GM19025 (cell line): ENCODE data around the gene MAP1LC3C.

ENCODE experiments used
- ATAC-seq: cut with Tn5 transposase; IDR thresholded peaks from one replicate; pipeline ENCODE4 v1.9.1; 2021; ENCODE audit warnings: mild to moderate bottlenecking, low read depth, moderate library complexity; ENCODE audit not compliant: unreplicated experiment

The MAP1LC3C gene

DNA sequence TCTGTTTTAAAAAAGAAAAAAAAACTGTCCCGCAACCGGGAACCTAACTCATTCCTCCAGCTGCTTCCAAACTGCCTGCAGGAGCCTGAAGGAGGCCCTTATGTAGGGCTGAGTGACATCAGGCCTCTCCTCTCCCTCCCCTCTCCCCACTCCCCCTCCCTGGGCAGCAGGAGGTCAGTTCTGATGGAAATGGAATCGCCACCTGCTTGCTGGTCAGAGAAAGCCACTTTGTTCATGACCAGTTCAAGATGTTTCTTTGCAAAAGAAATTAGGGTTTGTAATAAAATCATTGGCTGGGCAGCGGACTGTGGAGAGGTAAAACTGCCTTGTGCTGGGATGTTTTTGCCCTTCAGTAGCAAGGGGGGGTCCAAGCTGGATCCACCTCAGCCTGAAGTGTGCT lies at the start of gene MAP1LC3C:
Gene MAP1LC3C (minus strand): TSS at position 73 of the 400 bp plus-strand sequence. CDS start 90 bp downstream, outside the sequence.
- no peak for ATAC-seq

GRCh38 chr1:242043165-242043564 lies 44.3 kb upstream of the MAP1LC3C start:
- no peak for ATAC-seq

DNA sequence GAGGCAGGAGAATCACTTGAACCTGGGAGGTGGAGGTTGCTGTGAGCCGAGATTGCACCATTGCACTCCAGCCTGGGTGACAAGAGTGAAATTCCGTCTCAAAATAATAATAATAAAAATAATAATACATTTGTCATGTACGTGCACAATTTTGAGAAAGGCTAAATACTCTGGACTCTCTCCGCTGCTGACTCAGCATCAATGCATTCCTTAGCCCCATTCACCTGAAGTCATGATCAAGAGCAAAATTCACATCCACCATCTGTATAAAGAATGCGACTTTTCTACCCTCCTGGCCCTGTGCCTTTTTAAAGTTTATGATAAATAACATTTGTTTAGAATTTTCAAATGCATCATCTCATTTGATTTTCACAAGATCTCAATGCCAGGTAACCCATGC lies 35.5 kb upstream of the MAP1LC3C start:
- no peak for ATAC-seq

DNA sequence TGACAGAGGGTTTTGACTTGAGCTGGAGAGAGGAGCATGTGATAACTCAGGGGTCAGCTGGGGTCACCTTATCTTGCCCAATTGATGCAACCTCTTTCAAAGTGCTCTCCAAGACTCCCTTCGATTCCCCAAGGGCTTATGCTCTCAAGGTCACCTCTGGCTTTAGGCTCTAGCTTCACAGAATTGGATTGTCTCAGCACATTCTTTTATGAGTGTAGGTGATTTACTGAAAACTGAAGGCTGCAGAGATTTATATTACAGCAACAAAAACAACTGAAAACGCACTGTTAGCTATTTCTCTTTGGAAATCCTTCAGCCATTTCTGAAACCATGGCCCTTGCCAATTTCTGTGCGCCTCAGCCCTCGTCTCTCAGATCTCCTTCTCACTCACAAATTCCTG lies 34.5 kb upstream of the MAP1LC3C start:
- ATAC-seq: no peak

DNA sequence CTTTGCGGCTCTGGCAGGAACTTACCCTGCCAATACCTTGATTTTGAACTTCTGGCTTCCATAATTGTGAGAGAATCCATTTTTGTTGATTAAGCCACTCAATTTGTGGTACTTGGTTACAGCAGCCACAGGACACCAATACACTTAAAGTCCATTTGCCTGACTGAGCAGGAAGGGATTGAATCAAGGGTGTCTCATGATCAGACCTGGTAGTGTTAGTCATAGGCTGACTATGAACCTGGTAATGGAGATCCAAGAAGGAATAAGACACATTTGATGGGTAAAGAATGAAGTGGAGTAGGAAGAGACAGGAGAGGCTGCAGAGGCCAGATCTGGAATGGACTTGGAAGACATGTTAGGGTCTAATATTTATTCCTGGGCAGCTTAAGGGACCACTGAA lies 31.2 kb upstream of the MAP1LC3C start:
- no peak for ATAC-seq

GRCh38 chr1:242025681-242026080 lies 26.8 kb upstream of the MAP1LC3C start:
- no peak for ATAC-seq

DNA sequence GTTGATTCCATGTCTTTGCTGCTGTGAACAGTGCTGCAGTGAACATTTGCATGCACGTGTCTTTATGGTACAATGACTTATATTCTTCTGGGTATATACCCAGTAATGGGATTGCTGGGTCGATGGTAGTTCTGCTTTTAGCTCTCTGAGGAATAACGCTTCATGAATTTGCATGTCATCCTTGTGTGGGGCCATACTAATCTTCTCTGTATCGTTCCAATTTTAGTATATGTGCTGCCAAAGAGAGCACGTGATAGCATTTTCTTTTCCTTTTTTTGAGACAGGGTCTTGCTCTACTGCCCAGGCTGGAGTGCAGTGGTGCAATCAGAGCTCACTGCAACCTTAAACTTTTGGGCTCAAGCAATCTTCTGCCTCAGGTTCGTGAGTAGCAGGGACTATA lies 24.9 kb upstream of the MAP1LC3C start:
- no peak for ATAC-seq

- ATAC-seq: no peak
Measured at GRCh38 chr1:242019018-242019417, 20.1 kb upstream of the MAP1LC3C start.

GRCh38 chr1:242017580-242018233 lies 18.8 kb upstream of the MAP1LC3C start:
- ATAC-seq: no peak

GRCh38 chr1:242016479-242016878 lies 17.6 kb upstream of the MAP1LC3C start:
- no peak for ATAC-seq

GRCh38 chr1:242011894-242012660 lies 13.2 kb upstream of the MAP1LC3C start:
- ATAC-seq: no peak

DNA sequence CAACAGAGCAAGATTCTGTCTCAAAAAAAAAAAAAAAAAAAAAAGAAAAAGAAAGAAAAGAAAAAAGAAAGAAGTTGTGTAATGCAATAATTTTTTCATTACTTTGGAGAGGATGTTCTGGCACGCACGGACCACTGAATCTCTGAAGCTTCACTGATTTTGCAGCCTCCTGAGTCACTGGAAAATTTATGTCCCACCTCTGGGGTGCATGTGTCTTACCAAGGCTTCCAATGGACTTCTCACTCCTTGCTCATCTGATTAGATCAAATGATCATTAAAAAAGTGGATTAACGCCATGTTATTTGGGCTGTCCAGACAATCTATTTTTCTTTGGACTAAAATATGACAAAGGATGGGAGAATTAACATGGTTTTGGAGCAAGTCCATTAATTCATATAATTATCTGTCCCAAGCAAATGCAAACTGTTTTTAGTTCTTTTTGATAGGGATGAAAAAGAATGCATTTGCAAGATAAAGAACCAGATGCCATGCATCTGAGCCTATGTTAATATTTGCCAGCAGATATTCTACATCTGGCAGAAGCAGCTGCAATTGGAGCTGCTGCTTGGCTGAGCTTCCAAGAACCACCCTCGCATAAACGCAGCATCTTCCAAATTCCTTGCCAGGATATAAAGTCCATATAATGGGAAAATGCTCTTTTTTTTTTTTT lies 10.1 kb upstream of the MAP1LC3C start:
- no peak for ATAC-seq

GRCh38 chr1:242006976-242007375 lies 8.1 kb upstream of the MAP1LC3C start:
- no peak for ATAC-seq

DNA sequence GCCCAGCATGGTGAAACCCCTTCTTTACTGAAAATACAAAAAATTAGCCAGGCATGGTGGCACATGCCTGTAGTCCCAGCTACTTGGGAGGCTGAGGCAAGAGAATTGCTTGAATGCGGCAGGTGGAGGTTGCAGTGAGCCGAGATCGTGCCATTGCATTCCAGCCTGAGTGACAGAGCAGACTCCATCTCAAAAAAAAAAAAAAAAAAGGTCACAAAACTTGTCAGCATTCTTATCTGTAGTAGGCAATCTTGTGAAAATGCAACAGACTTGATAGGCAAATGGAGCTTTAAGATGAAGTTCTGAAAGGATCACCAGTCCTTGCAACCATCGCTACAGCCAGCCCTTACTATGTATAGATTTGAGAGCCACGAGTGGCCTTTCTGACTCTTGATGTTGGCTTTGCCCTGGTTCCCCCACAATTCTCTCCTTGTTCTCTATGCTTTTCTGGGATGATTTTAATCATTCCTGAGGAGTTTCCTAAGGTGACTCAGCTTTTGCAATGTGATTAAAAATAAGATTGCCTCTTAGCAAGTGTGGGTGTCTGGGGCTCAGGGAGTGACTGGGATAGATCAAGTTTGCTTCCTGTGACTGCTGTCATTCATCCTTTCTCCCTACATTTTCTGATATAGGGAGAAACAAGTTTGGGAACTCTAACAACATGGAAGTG lies 7.1 kb upstream of the MAP1LC3C start:
- ATAC-seq: no peak

DNA sequence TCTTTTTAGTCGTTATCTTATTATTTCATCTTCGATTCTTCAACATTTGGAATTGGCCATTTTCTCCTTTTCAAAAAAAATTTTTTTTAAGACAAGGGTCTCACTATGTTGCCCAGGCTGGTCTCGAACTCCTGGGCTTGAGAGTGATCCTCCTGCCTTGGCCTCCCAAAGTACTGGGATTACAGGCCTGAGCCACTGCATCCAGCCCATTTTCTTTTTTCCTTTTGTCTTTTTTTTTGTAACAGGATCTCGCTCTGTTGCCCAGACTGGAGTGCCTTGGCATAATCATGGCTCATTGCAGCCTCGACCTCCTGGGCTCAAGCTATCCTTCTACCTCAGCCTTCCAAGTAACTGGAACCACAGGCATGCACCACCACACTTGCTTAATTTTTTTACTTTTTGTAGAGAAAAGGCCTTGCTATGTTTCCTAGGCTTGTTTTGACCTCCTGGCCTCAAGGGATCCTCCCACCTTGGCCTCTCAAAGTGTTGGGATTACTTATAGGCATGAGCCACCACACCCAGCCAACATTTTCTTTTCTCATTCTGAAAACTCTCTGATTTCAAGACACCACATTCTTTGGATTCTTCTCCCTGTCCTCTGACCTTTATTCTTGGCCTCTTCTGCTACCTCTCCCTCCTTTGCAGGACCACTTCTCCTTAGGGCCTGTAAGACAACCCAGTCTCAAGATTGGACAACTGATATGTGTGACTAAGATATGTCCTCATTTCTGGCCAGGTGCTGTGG lies 6.0 kb upstream of the MAP1LC3C start:
- no peak for ATAC-seq

GRCh38 chr1:242002510-242002909 lies 3.6 kb upstream of the MAP1LC3C start:
- ATAC-seq: no peak

DNA sequence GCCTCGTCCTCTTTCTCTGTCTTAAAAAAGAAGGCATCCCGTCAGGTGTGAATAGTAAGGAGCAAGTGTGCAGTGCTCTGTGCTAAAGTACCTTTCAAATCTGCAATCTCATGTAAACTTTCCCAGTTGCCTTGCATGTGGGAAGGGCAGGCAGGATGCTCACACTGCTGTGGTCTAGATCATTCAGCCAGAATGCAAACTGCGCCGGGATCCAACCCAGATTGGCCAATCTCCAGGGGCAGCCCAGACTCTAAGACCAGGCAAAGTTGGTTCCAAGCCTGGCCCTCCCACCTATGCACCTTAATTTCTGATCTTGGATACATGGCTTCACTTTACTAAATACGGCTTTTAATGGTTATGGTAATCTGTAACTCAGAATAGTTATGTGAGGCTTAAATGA lies 3.2 kb upstream of the MAP1LC3C start:
- ATAC-seq: no peak

- no peak for ATAC-seq
Measured at GRCh38 chr1:242000434-242000833, 1.5 kb upstream of the MAP1LC3C start.

DNA sequence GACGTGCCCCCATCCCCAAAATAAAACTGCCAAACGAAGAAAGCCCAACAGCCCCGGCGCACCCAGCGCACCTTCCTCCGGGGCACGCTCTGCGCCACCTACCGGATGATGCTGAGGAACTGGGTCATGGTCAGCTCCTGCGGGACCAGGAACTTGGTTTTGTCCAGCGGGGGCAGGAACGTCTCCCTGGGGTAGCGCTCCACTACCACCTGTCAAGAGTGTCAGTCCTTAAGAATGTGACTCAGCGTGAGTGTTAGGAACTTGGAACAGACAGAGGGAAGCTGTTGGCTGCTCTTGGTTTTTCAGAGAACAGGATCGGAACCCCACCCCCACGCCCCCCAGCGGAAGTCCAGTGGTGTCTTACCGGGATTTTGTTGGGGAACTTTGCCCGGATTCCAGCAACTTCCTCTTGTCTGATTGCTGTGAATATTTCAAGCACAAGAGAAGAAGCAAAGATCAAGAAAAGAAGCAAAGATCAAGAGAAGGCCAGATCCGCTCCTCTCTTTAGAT lies 431 bp downstream of the MAP1LC3C start:
- no peak for ATAC-seq

- ATAC-seq: no peak
Measured at GRCh38 chr1:241997401-241997998, 1.4 kb downstream of the MAP1LC3C start.
